Endothelial cell of umbilical vein (primary cell): ENCODE measurements around the gene CHN2. TPM values are rescaled to one million over a fixed set of nuclear protein-coding genes. Genes with fewer than 3 reads are reported as not detected.
A peak's percentile ranks its signal among the peaks of the same experiment; 100 is the strongest.

ENCODE experiments used
- BruUV-seq: library from RNA; stranded (reverse); fragments of 400-500 nt; replicated peaks from 2 replicates; lab custom pipeline; 2021; lab: Mats Ljungman, UMichigan
- CTCF ChIA-PET: fragments of 300-600, 350-600 bp; sonication (Branson Sonifier 250); formaldehyde crosslinking; loops from one replicate; lab custom pipeline; 2021; ENCODE audit warnings: antibody characterized with exemption, inconsistent platforms; lab: Charles Lee
- POLR2A ChIA-PET: fragments of 300-600, 350-600 bp; sonication (Branson Sonifier 250); formaldehyde crosslinking; loops from one replicate; lab custom pipeline; 2021; ENCODE audit warnings: antibody characterized with exemption, inconsistent platforms; lab: Charles Lee
- DNase-seq: peaks from one replicate; pipeline ENCODE4 v3.0.0-alpha.2; 2011; ENCODE audit warnings: low read depth, low spot score
- FAIRE-seq: peaks from 2 replicates; lab custom pipeline; 2011; peaks lifted over from hg19 to GRCh38; lab: Jason Lieb, UNC
- H2AFZ ChIP-seq: 2 replicates; pipeline ENCODE4 v1.6.0; 2012; ENCODE audit warnings: low read depth, low read length, control low read depth, inconsistent platforms
- H3K27ac ChIP-seq: 2 replicates; pipeline ENCODE4 v1.5.1; 2011; ENCODE audit warnings: low read depth, mild to moderate bottlenecking, control low read depth, low read length, moderate library complexity; ENCODE audit not compliant: insufficient read depth
- H3K27me3 ChIP-seq, 2 experiments: 2 replicates each; pipeline versions ENCODE4 v1.6.0 to v1.6.1; 2011; ENCODE audit warnings: low read length in 2 of 2, mixed read lengths in 1 of 2; ENCODE audit not compliant: control insufficient read depth in 2 of 2, insufficient read depth in 2 of 2
- H3K36me3 ChIP-seq, 2 experiments: 2 replicates in 1 of 2; 3 replicates in 1 of 2; pipeline ENCODE4 v1.5.1; 2011; ENCODE audit warnings: low read length in 2 of 2, mild to moderate bottlenecking in 1 of 2, moderate library complexity in 1 of 2; ENCODE audit not compliant: control insufficient read depth in 2 of 2, insufficient read depth in 2 of 2; ENCODE audit errors: extremely low read depth in 1 of 2
- H3K4me1 ChIP-seq: 3 replicates; pipeline ENCODE4 v1.5.1; 2011; ENCODE audit warnings: mild to moderate bottlenecking, low read length; ENCODE audit not compliant: control insufficient read depth, insufficient read depth; ENCODE audit errors: extremely low read depth
- H3K4me2 ChIP-seq: 2 replicates; pipeline ENCODE4 v1.6.1; 2011; ENCODE audit warnings: low read length, control low read depth, mixed read lengths; ENCODE audit not compliant: insufficient read depth
- H3K4me3 ChIP-seq, 3 experiments: fragments of 200-600 bp in 1 of 3; sonication (generic), shearing (Covaris generic) in 1 of 3; replicated peaks in 1 of 3; 2 replicates each; pipeline ENCODE4 v1.5.1; 2011 to 2016; ENCODE audit warnings: control low read depth in 3 of 3, low read length in 3 of 3, mild to moderate bottlenecking in 2 of 3, inconsistent platforms in 1 of 3, low read depth in 1 of 3, moderate library complexity in 1 of 3; ENCODE audit not compliant: insufficient read depth in 1 of 3
- H3K79me2 ChIP-seq: 2 replicates; pipeline ENCODE4 v1.6.0; 2012; ENCODE audit warnings: low read length, inconsistent platforms; ENCODE audit not compliant: control insufficient read depth, insufficient read depth
- H3K9ac ChIP-seq: replicated peaks from 2 replicates; pipeline ENCODE3; 2011; ENCODE audit warnings: low read length, control low read depth; ENCODE audit not compliant: insufficient read depth; ENCODE audit errors: extremely low read depth
- H3K9me1 ChIP-seq: replicated peaks from 3 replicates; pipeline ENCODE4 v1.6.0; 2011; ENCODE audit warnings: mild to moderate bottlenecking, low read length; ENCODE audit not compliant: control insufficient read depth, insufficient read depth; ENCODE audit errors: extremely low read depth
- H3K9me3 ChIP-seq: replicated peaks from 2 replicates; pipeline ENCODE4 v1.5.1; 2012; ENCODE audit warnings: low read length, inconsistent platforms; ENCODE audit not compliant: control insufficient read depth, insufficient read depth
- H4K20me1 ChIP-seq: replicated peaks from 2 replicates; pipeline ENCODE3; 2011; ENCODE audit warnings: mild to moderate bottlenecking, low read length; ENCODE audit not compliant: control insufficient read depth, insufficient read depth; ENCODE audit errors: extremely low read depth
- EZH2 ChIP-seq: IDR thresholded peaks from 2 replicates; pipeline ENCODE4 v1.6.1; 2012; ENCODE audit warnings: borderline replicate concordance, low read depth, mild to moderate bottlenecking, moderate library complexity, low read length, inconsistent platforms; ENCODE audit not compliant: severe bottlenecking
- FOS ChIP-seq: IDR thresholded peaks from 2 replicates; pipeline ENCODE4 v1.6.1; 2011; ENCODE audit warnings: mild to moderate bottlenecking, low read length, moderate library complexity, borderline replicate concordance; ENCODE audit not compliant: insufficient read depth
- GATA2 ChIP-seq: IDR thresholded peaks from 2 replicates; pipeline ENCODE4 v1.7.0; 2011; ENCODE audit warnings: low read depth, mild to moderate bottlenecking, moderate library complexity, mixed read lengths, low read length; ENCODE audit not compliant: insufficient read length, insufficient read depth
- JUN ChIP-seq: IDR thresholded peaks from 2 replicates; pipeline ENCODE4 v1.6.1; 2011; ENCODE audit warnings: borderline replicate concordance, low read depth; ENCODE audit not compliant: insufficient read length, insufficient read depth
- MYC ChIP-seq: IDR thresholded peaks from one replicate; pipeline ENCODE4 v1.6.1; 2011; ENCODE audit warnings: mild to moderate bottlenecking, low read depth, low read length
- POLR2A ChIP-seq: IDR thresholded peaks from 2 replicates; pipeline ENCODE4 v1.6.1; 2012; ENCODE audit warnings: low read depth, mild to moderate bottlenecking, control low read depth, low read length
- POLR2AphosphoS5 ChIP-seq: IDR thresholded peaks from 2 replicates; pipeline ENCODE4 v1.6.1; 2012; ENCODE audit warnings: low read depth, mild to moderate bottlenecking, control low read depth, low read length, moderate library complexity; ENCODE audit not compliant: insufficient read depth
- dilution Hi-C: fragments of 300-500 bp; cut with MboI; formaldehyde crosslinking; loops from one replicate; pipeline ENCODE4 v1.15.0; 2019; ENCODE audit warnings: low sequenced_read_pairs; ENCODE audit not compliant: extremely low pct_ligation_motif_present
- intact Hi-C: fragments of 100-400 bp; cut with micrococcal nuclease; formaldehyde crosslinking; loops from one replicate; pipeline ENCODE4 v1.10.0; 2022
- polyA plus RNA-seq, 4 experiments: library from polyadenylated mRNA; depleted of rRNA in 3 of 4; stranded (reverse) in 3 of 4; unstranded in 1 of 4; fragments of >200 nt; gene quantifications; 2 replicates each; pipeline versions ENCODE4 v1.2.1 to v1.2.3, GENCODE V29; 2011 to 2012; ENCODE audit warnings: missing spikeins in 1 of 4
- total RNA-seq: library from RNA; stranded (reverse); gene quantifications from 2 replicates; pipeline ENCODE4 v1.2.3, GENCODE V29; 2021
- TF ChIP-seq, protein P1 (sequence below), 2 donors: IDR thresholded peaks; 1 replicate in 1 of 2; 2 replicates in 1 of 2; pipeline ENCODE4 v1.5.1; 2011; ENCODE audit warnings: low read length in 2 of 2, mild to moderate bottlenecking in 2 of 2, moderate library complexity in 2 of 2, control low read depth in 1 of 2, inconsistent platforms in 1 of 2, low read depth in 1 of 2; ENCODE audit not compliant: insufficient read depth in 1 of 2; ENCODE audit errors: extremely low read depth in 1 of 2
- TF ChIP-seq, protein P2 (sequence below): IDR thresholded peaks from 2 replicates; pipeline ENCODE4 v1.6.1; 2011; ENCODE audit not compliant: insufficient read depth, insufficient read length

The CHN2 gene
- total and polyA plus RNA-seq, 2 donors (not counting 3 experiments of a cell fraction or from before 2014, with no cell fraction given), result 1.4 to 5.0 TPM

DNA sequence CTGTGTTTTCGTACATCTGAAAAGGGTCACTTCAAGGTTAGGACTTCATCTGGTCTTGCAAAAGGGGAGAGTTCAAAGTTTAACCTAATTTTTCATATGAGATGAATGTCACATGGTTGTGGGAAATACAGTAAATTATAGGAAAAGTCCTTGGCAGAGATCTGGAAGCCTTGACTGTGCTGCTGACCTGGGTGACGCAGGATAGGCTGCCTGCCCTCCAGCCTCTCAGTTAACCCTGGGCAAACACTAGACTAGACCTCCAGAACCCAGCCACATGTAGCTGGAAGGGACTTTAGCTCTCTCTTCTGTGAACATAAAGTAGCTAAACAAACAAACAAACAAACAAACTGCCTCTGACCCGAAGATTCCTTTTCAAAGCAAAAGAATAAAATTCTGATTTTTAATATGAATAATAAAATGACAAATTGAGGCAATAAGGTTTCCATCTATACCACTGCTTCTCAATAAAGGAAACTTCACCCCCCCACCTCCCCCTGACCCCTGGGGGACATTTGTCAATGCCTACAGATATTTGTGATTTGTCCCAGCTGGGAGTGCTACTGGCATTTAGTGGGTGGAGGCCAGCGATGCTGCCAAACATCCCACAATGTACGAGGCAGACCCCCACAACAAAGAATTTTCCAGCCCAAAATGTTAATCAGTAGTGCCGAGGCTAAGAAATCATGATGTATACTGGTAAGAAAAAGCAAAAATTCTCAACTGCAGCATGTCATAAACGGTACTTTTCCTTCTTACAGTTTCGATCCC is 293.8 kb downstream of the CHN2 start:
- CTCF ChIA-PET, result interaction anchor here (0.6 to 1.4 kb wide), 3 partner anchors 23 to 567 kb away, joined by 3 to 4 read pairs (median 3); no protein-coding TSS in a partner anchor
- peak overlapping the region; percentile 74 for H2AFZ ChIP-seq
- FAIRE-seq, result peak; percentile 12

More for the DNA sequence above, 293.8 kb downstream of the CHN2 start:
- no peaks in the 10 kb centered on the region for H3K79me2 ChIP-seq
- peak overlapping the region; percentile 89 for H3K27ac ChIP-seq
- no peaks in the 10 kb centered on the region for H3K27me3 ChIP-seq
- H3K4me1 ChIP-seq, result peaks cover 29% of the 10 kb centered on the region
- intact Hi-C loops (loop anchor here (5.0 to 10.0 kb wide), 3 partner anchors 214 to 451 kb away; no protein-coding TSS in a partner anchor), dilution Hi-C loops (no loop called here)
- H3K4me2 ChIP-seq, result peak overlapping the region; percentile 94
- no peak for DNase-seq
- no peaks in the 10 kb centered on the region for H4K20me1 ChIP-seq
- BruUV-seq, result TSS peak; percentile 28
- no peaks in the 10 kb centered on the region for H3K9me3 ChIP-seq
- H3K9me1 ChIP-seq, result no peaks in the 10 kb centered on the region
- POLR2A ChIA-PET, result no interaction called here
- no peak overlapping the region for H3K4me3 ChIP-seq
- H3K9ac ChIP-seq, result peak overlapping the region; percentile 56
- no peaks in the 10 kb centered on the region for H3K36me3 ChIP-seq
- TF ChIP-seq, protein P1, sequence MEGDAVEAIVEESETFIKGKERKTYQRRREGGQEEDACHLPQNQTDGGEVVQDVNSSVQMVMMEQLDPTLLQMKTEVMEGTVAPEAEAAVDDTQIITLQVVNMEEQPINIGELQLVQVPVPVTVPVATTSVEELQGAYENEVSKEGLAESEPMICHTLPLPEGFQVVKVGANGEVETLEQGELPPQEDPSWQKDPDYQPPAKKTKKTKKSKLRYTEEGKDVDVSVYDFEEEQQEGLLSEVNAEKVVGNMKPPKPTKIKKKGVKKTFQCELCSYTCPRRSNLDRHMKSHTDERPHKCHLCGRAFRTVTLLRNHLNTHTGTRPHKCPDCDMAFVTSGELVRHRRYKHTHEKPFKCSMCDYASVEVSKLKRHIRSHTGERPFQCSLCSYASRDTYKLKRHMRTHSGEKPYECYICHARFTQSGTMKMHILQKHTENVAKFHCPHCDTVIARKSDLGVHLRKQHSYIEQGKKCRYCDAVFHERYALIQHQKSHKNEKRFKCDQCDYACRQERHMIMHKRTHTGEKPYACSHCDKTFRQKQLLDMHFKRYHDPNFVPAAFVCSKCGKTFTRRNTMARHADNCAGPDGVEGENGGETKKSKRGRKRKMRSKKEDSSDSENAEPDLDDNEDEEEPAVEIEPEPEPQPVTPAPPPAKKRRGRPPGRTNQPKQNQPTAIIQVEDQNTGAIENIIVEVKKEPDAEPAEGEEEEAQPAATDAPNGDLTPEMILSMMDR (IDR thresholded peaks at IDR 0.05; ENCODE audit: extremely low read depth in 1 of 2, insufficient read depth in 1 of 2, low read depth in 1 of 2, low read length in 2 of 2), result no peak
- no peak for TF ChIP-seq GATA2
- TF ChIP-seq POLR2AphosphoS5, result no peak
- TF ChIP-seq POLR2A, result no peak
- TF ChIP-seq, protein P2, sequence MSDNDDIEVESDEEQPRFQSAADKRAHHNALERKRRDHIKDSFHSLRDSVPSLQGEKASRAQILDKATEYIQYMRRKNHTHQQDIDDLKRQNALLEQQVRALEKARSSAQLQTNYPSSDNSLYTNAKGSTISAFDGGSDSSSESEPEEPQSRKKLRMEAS, result no peak
- no peak for TF ChIP-seq EZH2
- no peak for TF ChIP-seq MYC
- TF ChIP-seq FOS, result no peak
- no peak for TF ChIP-seq JUN
